ENCODE measurements around the gene WDR55.
"Not testable (repeated sequence)": the region's sequence is repeated elsewhere in the genome, so short reads cannot be mapped to it uniquely, and the experiment has no call there.

Gene WDR55

DNA sequence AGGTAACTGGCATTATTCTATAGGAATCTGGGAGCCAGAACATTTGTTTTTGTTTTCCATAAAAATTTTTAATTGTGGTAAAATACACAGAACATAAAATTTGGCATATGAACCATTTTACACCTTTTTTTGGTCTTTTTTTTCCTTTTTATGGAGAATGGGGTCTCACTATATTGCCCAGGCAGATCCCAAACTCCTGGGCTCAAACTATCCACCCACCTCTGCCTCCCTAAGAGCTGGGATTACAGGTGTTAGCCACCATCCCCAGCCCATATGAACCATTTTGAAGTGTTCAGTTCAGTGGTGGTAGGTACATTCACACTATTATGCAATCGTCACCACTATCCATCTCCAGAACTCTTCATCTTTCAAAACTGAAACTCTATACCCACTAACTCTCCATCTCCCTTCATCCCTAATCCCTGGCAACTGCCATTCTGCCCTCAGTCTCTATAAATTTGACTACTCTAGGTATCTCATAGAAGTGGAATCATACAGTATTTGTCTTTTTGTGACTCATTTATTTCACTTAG, 48.9 kb downstream of the WDR55 start:
- DNase-seq: no peak

DNA sequence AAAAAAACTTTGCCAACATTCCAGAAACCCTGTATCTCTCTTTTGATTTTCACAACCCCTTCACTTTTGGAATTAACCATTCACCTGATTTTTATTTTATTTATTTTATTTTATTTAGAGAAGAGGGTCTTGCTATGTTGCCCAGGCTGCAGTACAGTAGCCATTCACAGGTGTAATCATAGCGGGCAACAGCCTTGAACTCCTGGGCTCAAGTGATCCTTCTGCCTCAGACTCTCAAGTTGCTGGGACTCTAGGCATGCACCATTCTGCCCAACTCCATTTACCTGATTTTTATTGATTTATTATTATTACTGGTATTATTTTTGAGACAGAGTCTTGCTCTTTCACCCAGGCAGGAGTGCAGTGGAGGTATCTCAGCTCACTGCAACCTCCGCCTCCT, 51.5 kb downstream of the WDR55 start:
- not testable (repeated sequence) for DNase-seq

DNA sequence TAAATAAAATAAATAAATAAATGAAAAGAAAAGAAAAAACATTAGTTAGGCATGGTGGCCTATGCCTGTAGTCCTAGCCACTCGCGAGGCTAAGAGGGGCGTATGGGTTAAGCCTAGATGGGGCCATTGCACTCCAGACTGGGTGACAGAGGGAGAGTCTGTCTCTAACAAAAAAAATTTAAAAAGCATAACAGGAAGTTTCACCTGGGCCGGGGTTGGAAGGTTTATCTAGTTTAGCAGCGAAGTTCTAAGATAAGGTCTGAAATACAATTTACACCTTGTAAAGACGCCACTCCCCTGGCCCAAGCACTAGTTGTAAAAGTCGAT, 53.5 kb downstream of the WDR55 start:
- DNase-seq: no peak

DNA sequence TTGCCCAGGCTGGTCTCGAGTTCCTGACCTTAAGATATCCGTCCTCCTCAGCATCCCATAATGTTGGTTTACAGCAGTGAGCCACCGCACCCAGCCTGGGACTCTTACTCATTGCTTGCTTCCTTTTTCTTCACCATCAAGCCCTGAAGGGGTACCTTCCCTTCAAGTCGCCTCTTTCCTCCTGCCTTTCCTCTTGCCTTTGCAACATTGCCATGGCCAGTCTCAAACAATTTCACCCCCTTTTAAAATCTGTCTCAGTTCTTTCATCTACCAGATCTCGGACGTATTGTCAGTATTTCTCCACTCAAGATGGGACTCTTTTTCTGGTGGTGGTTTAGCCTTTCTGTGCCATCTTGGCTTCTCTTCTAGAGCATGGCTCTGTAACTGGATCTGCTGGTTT, 56.0 kb downstream of the WDR55 start:
- not testable (repeated sequence) for DNase-seq

DNA sequence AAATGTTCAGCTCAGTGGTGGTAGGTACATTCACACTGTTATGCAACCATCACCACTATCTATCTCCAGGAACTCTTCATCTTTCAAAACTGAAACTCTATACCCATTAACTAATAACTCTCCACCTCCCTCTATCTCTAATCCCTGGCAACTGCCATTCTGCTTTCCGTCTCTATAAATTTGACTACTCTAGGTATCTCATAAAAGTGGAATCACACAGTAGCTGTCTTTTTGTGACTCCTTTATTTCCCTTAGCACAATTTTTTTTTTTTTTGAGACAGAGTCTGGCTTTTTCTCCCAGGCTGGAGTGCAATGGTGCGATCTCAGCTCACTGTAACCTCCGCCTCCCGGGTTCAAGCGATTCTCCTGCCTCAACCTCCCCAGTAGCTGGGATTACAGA, 56.7 kb downstream of the WDR55 start:
- DNase-seq: not testable (repeated sequence)
